HEK293T (cell line): ENCODE measurements around the gene TPO.

ENCODE experiments used
- CTBP1 ChIP-seq: fragments of 450-650 bp; IDR thresholded peaks from 2 replicates; pipeline ENCODE4 v1.6.1; 2016; ENCODE audit warnings: borderline replicate concordance
- FOXK2 ChIP-seq: fragments of 450-650 bp; IDR thresholded peaks from 2 replicates; pipeline ENCODE4 v1.6.1; 2016; ENCODE audit warnings: mild to moderate bottlenecking
- HDGF ChIP-seq: fragments of 450-650 bp; IDR thresholded peaks from 2 replicates; pipeline ENCODE4 v1.6.1; 2017; ENCODE audit warnings: antibody characterized with exemption, borderline replicate concordance
- ZNF384 ChIP-seq: fragments of 450-650 bp; IDR thresholded peaks from 2 replicates; pipeline ENCODE4 v1.6.1; 2016

- no peak for TF ChIP-seq HDGF
- TF ChIP-seq ZNF384, result no peak
- TF ChIP-seq FOXK2, result no peak
- no peak for TF ChIP-seq CTBP1
Measured at GRCh38 chr2:1495676-1496358, 82.6 kb downstream of the TPO start.
